HG02763 (cell line): Measurements from ENCODE around the gene PTTG2.
"Not testable (repeated sequence)": the region's sequence is repeated elsewhere in the genome, so short reads cannot be mapped to it uniquely, and the experiment has no call there.

Experiments
- ATAC-seq: cut with Tn5 transposase; IDR thresholded peaks from one replicate; pipeline ENCODE4 v1.9.1; 2021; ENCODE audit warnings: mild to moderate bottlenecking, moderate library complexity; ENCODE audit not compliant: unreplicated experiment

Gene PTTG2

GRCh38 chr4:37960098-37960497 lies at the start of gene PTTG2:
PTTG2 (plus strand) TSS chr4:37960398; CDS start chr4:37960435, 37 bp downstream.
- no peak for ATAC-seq

GRCh38 chr4:37914539-37914938 lies 45.7 kb upstream of the PTTG2 start:
- no peak for ATAC-seq

DNA sequence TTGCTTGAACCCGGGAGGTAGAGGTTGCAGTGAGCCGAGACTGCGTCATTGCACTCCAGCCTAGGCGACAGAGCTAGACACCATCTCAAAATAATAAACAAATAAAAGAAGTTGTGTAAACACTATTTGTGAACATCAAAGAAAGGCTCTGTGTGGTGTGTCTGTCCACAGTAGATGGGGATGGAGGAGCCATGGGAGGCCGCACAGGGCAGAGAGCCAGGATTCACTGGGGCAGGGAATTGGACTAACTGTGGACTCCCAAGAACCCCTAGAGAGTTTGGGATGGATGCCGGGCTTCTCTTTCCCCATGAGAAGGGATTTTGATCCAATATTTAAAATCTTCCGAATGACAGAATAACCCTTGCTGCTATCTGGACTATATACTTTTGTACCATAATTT lies 42.8 kb upstream of the PTTG2 start:
- ATAC-seq: no peak

DNA sequence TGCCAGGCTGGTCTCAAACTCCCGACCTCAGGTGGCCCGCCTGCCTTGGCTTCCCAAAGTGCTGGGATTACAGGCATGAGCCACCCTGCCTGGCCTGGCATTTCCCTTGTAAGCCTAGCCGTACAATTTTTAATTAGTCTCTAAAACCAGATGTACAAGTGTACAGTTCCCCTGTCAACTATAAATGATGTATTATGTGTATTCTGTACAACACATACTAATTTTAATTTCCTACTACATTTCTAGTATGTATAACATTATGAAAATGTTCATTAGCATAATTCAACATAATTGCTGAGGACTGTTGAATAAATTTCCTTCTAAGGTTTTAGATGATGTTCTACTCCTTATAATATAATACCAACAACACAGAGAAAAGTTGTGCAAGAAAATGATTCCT lies 41.5 kb upstream of the PTTG2 start:
- no peak for ATAC-seq

GRCh38 chr4:37922328-37922727 lies 37.9 kb upstream of the PTTG2 start:
- no peak for ATAC-seq

DNA sequence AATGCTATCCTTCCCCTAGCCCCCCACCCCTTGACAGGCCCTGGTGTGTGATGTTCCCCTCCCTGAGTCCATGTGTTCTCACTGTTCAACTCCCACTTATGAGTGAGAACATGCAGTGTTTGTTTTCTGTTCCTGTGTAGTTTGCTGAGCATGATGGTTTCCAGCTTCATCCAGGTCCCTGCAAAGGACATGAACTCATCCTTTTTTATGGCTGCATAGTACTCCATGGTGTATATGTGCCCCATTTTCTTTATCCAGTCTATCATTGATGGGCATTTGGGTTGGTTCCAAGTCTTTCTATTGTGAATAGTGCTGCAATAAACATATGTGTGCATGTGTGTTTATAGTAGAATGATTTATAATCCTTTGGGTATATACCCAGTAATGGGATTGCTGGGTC lies 37.1 kb upstream of the PTTG2 start:
- ATAC-seq: not testable (repeated sequence)

- ATAC-seq: no peak
Observed at GRCh38 chr4:37924946-37925345, 35.3 kb upstream of the PTTG2 start.

- ATAC-seq: no peak
Observed at GRCh38 chr4:37927434-37927833, 32.8 kb upstream of the PTTG2 start.

DNA sequence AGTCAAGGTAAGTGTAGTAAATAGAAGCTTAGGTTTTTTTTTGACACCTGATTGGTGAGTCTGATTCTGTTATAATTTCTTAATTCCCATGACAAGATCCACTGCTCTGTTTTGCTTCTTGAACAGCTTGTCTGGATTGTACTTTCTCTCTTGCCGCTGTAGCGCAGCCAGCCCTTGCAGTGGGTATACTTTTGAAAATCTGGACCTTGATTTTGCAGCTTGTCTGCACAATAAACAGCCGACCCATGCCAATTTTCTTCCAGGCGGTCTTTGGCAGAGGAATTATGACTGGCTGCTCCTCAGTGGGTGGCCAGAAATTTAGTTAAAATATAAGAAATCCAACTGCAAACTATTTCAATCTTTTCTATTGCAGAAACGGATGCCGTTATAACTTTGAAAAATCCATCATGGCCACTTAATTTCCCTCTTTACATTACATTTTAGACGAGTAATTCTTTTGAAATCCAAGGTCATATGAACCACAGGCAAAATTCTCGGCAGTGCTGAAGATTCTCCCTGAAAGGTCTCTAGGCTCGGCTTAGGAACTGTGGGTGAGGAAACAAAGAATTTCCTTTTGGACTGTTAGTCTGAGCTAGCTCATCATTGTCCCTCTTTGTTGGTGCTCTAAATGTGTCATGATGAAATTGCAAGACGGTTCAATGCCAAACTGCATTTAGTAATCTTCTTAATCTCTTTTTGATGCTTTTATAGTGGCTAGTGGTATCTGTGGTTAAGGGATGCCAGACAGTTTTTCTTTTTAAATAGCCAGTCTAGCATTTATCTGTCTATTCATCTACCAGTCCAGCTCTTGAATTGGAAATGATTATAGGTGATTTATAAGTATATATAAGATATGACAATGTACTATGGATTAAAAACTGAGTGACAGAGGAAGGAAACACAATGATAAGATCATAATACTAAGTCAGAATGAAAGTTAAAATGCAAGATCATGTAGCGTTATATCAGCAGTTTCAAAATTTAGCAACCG lies 31.5 kb upstream of the PTTG2 start:
- ATAC-seq: no peak

DNA sequence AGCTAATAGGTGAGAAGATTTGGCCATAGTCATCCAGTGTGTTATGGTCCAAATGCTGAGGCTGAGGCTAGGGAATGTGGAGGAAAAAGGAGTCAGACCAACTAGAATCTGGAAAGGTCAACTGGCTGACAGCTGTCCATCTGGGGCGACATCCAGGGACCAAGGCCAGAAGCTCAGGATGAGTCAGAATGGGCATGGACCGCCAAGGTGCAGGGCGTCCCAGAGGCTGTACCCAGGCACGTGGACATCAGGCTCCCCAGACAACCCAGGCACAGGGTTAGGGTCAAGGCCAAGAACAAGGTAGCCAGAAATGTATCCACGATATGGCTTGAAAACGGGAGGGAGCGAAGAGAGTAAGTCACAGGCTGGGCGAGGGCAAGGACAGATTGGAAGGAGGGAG lies 26.1 kb upstream of the PTTG2 start:
- no peak for ATAC-seq

- no peak for ATAC-seq
Observed at GRCh38 chr4:37934609-37935008, 25.6 kb upstream of the PTTG2 start.

- no peak for ATAC-seq
Observed at GRCh38 chr4:37935026-37935425, 25.2 kb upstream of the PTTG2 start.

DNA sequence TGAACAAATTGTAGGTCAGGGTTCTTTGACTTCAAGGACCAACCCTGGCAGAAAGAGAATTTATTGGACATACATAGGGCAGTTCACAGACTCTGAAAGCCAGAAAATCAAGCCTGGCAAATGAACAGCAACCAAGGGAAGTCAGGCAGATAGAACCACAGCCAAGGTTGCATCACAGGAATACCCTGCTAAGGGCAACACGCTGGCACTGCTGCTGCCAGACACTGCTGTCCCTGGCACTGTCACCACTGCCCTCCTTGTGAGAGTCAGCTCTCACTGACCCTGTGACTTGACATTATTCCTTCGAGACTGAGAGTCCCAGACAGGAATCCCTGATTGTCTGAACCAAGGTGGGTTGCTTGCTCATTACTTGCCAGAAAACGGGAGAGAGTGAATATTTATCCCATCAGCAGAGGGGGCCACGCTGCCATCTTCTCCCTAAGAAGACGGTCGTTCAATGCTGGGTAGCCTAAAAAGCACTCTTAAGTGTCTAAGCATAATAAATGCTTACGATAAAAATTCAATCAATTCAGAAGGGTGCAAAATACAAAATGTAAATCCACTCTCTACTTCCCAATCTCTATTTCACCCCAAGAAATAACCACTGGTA lies 23.2 kb upstream of the PTTG2 start:
- no peak for ATAC-seq

DNA sequence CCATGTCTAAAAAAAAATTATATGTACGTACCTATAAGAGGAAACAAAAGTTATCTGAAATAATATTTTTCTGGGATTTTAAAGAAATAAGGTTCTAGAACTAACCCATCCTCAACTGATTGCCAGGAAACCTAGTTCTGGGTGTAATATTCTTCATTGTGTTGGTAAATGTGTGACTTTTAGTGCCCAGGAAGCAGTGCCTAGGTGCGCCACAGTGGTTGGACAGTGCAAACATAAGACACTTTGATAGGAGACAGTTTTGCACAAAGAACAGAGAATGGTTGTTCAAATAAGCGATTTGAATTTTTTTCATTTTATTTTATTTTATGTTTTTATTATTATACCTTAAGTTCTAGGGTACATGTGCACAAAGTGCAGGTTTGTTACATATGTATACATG lies 22.0 kb upstream of the PTTG2 start:
- no peak for ATAC-seq

DNA sequence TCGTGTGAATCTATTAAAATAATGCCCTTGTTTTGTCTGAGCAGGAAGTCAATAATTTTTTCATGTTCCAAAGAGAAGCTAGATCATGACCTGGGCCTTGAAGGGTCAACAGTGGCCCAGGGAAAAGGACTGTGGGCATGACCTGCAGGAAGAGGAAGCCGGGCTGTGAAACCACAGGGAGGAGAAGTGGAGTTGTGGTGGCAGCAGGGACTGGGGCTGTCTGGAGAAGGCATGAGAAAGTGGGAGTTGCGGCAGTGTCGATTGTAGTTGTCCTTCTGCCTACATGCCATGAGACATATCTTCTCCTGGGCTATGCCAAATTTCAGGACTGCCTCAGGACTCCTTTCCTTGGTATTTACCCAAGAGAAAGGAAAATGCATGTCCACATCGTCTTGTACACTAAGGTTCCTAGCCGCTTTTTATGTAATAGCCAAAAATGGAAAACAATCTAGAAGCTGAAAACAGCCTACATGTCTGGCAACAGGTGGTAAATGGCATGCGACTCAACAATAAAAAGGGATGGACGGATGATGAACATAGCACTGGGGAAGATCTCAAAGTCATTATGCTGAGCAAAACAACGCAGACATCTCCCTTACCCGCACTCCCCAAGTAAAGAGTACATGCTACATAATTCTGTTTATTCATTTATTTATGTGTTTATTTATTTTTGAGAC lies 13.6 kb upstream of the PTTG2 start:
- ATAC-seq: no peak

GRCh38 chr4:37948542-37948941 lies 11.7 kb upstream of the PTTG2 start:
- ATAC-seq: no peak

DNA sequence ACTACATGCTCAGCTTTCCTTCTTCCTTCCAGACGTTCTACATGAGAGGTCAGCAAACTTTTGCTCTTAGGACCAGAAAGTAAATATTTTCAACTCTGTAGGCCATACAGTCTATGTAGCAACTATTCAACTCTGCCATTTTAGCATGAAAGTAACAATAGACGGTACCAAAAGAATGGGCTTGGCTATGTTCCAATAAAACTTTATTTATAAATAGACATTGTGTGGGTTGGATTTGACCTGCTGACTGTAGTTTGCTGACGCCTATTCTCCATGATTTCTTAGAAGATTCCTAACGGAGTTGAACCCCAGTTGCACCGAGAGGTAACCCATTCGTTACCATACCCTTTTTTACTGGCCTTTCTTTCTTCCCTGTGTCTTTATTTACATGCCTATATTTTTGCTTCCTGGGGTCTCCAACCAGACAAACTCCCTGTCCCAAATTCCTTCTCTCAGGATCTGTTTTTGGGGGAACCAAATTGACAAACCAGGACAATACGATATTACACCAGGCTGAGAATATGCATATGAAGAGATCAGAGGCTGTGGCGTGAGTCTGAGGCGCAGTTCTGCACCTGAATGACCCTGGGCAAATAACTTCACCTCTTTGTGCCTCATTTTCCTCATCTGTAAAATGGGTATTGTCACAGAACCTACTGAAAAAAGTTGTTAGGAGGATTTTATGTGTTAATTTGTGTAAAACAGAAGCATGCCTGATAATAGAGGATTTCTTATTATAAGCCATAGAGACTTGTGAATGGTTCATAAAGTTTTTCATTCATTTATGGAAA lies 10.4 kb upstream of the PTTG2 start:
- no peak for ATAC-seq

DNA sequence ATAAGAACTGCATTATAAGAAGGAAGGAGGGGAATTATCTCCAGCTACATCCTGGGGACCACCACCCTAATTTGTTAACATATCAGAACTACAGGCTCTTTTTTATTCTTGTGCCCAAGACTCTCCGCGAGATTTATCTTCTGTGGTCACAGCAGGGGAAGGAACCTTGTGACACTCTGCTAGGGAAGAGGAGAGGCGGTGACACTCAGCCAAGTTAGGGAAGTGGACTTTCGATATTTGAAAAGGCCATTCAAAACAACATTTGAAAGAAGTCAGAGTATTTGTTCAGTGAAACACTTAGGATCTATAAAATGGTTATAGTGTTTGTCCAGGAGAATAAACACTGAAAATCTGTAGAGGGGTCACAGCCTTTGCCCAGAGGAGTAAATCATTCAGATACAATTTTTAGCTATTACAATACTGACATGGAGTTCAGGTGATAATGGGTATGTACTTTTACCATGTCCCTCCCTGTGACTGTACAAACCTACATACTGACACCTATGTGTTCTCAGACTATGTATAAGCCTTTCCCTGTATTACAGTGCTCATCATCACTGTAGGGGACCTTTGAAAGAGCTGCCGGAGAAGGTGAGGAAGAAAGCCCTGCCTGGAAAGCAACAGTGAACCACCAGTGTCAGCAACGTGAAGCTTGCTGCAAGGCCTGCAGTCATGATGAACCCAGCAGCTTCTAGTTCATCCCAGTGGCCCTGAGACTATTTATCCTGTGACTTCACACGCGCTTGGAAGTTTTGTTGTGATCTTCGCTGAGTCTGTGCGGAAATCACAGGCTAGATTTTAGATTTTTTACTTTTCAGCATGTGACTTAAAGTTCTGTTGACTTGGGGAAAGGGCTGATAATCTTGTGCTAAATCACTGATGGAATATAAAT lies 8.5 kb upstream of the PTTG2 start:
- no peak for ATAC-seq

DNA sequence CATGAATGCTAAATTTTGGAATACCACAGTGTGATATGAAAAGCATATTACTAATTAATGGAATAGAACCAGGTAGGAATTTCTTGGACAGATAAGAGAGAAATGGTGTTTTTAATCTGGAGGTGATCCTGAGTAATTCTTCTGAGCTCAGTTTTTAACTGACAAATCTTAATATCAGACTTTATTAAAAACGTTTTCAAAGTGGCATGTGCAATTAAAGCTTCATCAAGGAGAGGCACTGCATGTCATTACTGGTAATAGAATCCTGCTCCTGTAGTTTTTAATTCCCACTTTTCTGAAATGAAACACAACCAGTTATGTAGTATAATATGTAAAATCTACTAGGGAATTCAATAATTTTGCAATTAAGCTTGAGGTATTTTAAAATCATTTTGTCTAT lies 7.0 kb upstream of the PTTG2 start:
- no peak for ATAC-seq
